DMS 273 treated with DMSO at 0.1 percent for 48 hours (cell line): ENCODE data around the gene NR6A1.

Source experiments
- DNase-seq: peaks from one replicate; lab custom pipeline; 2025; lab: John Stamatoyannopoulos, UW

Gene NR6A1

GRCh38 chr9:124488641-124489210 is 282.4 kb downstream of the NR6A1 start:
- DNase-seq, result no peak

GRCh38 chr9:124487260-124488182 is 283.6 kb downstream of the NR6A1 start:
- no peak for DNase-seq

GRCh38 chr9:124486778-124487259 is 284.3 kb downstream of the NR6A1 start:
- no peak for DNase-seq

GRCh38 chr9:124485936-124486335 is 285.2 kb downstream of the NR6A1 start:
- no peak for DNase-seq

- DNase-seq, result no peak
These were observed 285.9 kb downstream of the NR6A1 start for GRCh38 chr9:124485201-124485600.

- no peak for DNase-seq
These were observed 287.6 kb downstream of the NR6A1 start for GRCh38 chr9:124483481-124483880.

GRCh38 chr9:124482431-124483031 is 288.6 kb downstream of the NR6A1 start:
- no peak for DNase-seq

- DNase-seq, result no peak
These were observed 290.0 kb downstream of the NR6A1 start for GRCh38 chr9:124481115-124481514.

GRCh38 chr9:124480621-124480981 is 290.5 kb downstream of the NR6A1 start:
- DNase-seq, result no peak

- no peak for DNase-seq
These were observed 291.0 kb downstream of the NR6A1 start for GRCh38 chr9:124479947-124480620.

- DNase-seq, result no peak
These were observed 291.7 kb downstream of the NR6A1 start for GRCh38 chr9:124479371-124479770.

- DNase-seq, result no peak
These were observed 292.8 kb downstream of the NR6A1 start for GRCh38 chr9:124478354-124478753.

GRCh38 chr9:124477648-124478285 is 293.3 kb downstream of the NR6A1 start:
- no peak for DNase-seq

GRCh38 chr9:124477211-124477647 is 293.9 kb downstream of the NR6A1 start:
- DNase-seq, result no peak

- DNase-seq, result no peak
These were observed 295.0 kb downstream of the NR6A1 start for GRCh38 chr9:124475868-124476690.

- no peak for DNase-seq
These were observed 295.8 kb downstream of the NR6A1 start for GRCh38 chr9:124475158-124475867.

GRCh38 chr9:124474151-124474550 is 297.0 kb downstream of the NR6A1 start:
- DNase-seq, result no peak

GRCh38 chr9:124473310-124473709 is 297.8 kb downstream of the NR6A1 start:
- DNase-seq, result no peak

GRCh38 chr9:124472770-124473169 is 298.3 kb downstream of the NR6A1 start:
- DNase-seq, result no peak

GRCh38 chr9:124471761-124472160 is 299.4 kb downstream of the NR6A1 start:
- no peak for DNase-seq
